Sigmoid colon (tissue), 4 donors: ENCODE data around the gene MVB12B.

Experiments used
- EP300 ChIP-seq, 4 donors: sonication (generic); formaldehyde crosslinking; IDR thresholded peaks; one replicate each; pipeline ENCODE4 v1.6.1; 2017; ENCODE audit warnings: antibody characterized with exemption in 4 of 4
- POLR2A ChIP-seq, 2 donors: fragments of 450-650 bp; IDR thresholded peaks; one replicate each; pipeline ENCODE4 v1.6.1; 2016; ENCODE audit warnings: antibody characterized with exemption in 2 of 2, mild to moderate bottlenecking in 2 of 2, moderate library complexity in 2 of 2
- TF ChIP-seq, protein P1 (sequence below), 4 experiments: fragments of 450-650 bp in 3 of 4; fragments of 200-600 bp in 1 of 4; IDR thresholded peaks; one replicate each; pipeline ENCODE4 v1.5.1; 2016 to 2019; ENCODE audit warnings: antibody characterized with exemption in 4 of 4, mild to moderate bottlenecking in 3 of 4, moderate library complexity in 2 of 4

DNA sequence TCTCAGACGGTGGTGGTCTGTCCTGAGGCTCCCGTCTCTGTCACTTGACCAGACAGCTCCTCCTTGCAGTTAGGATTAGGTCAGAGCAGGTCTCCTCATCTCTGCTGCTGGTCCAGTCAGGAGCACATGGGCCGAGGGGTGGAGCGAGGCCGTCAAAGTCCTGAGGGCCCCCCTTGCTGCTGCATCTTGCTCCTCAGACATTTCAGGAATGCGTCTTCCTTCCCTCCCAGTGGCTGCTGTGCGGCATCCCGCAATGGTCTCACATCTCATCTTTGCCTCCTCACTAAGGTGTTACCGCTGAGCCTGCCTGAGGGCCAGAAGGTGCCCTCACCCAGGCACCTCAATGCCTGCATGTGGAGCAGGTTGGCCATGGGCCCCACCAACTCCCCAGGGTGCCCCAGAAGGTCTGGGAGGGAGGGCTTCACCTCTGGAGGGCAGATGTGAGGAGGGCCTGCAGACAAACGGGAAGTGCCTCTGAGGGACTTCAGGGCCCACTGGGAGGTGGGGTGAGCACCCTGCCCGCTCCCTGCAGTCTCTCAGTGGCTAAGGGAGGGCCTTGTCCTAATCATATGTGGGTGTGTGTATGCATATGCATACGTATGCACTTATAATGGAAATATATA is 149.4 kb downstream of the MVB12B start:
- no peak for TF ChIP-seq POLR2A (IDR thresholded peaks at IDR 0.05)
- TF ChIP-seq, protein P1, sequence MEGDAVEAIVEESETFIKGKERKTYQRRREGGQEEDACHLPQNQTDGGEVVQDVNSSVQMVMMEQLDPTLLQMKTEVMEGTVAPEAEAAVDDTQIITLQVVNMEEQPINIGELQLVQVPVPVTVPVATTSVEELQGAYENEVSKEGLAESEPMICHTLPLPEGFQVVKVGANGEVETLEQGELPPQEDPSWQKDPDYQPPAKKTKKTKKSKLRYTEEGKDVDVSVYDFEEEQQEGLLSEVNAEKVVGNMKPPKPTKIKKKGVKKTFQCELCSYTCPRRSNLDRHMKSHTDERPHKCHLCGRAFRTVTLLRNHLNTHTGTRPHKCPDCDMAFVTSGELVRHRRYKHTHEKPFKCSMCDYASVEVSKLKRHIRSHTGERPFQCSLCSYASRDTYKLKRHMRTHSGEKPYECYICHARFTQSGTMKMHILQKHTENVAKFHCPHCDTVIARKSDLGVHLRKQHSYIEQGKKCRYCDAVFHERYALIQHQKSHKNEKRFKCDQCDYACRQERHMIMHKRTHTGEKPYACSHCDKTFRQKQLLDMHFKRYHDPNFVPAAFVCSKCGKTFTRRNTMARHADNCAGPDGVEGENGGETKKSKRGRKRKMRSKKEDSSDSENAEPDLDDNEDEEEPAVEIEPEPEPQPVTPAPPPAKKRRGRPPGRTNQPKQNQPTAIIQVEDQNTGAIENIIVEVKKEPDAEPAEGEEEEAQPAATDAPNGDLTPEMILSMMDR (IDR thresholded peaks at IDR 0.05): no peak
- TF ChIP-seq EP300 (IDR thresholded peaks at IDR 0.05): no peak
